ENCODE measurements around the gene EHD2. TPM values are rescaled to one million over a fixed set of nuclear protein-coding genes. Genes with fewer than 3 reads are reported as not detected.
A peak's percentile ranks its signal among the peaks of the same experiment; 100 is the strongest.
"Not testable (repeated sequence)": the region's sequence is repeated elsewhere in the genome, so short reads cannot be mapped to it uniquely, and the experiment has no call there.

Gene EHD2
- total RNA-seq, 4 donors from 2014 or later = 149 to 383 (median 159) TPM

DNA sequence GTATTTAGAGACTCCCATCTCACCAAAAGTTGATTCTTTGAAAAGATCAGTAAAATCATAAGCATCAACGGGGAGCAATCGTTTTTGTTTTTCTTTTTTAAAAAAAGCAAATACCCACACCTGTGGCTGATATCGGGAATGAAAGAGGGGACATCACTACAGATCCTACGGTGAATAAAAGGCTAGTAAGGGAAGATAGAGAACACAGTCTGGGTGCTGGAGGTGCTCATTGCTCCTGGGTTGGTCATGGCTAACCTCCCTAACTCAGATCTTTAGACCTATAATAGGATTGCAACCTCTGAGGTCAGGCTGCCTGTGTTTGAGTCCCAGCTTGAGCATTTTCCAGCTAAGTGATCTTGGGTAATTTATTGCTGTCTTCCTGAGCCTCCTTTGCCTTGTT is 1.1 kb downstream of the EHD2 start:
- H3K27ac ChIP-seq = peak overlapping the region; percentile 71 to 97 (median 96)
- H3K36me3 ChIP-seq = peaks cover 0 to 25% of the 10 kb centered on the region in 2 donors
- TF ChIP-seq EP300 (IDR thresholded peaks at IDR 0.05) (no peak), POLR2A (IDR thresholded peaks at IDR 0.05) (no peak), POLR2AphosphoS5 (IDR thresholded peaks at IDR 0.05) (no peak)
- TF ChIP-seq, protein P1, sequence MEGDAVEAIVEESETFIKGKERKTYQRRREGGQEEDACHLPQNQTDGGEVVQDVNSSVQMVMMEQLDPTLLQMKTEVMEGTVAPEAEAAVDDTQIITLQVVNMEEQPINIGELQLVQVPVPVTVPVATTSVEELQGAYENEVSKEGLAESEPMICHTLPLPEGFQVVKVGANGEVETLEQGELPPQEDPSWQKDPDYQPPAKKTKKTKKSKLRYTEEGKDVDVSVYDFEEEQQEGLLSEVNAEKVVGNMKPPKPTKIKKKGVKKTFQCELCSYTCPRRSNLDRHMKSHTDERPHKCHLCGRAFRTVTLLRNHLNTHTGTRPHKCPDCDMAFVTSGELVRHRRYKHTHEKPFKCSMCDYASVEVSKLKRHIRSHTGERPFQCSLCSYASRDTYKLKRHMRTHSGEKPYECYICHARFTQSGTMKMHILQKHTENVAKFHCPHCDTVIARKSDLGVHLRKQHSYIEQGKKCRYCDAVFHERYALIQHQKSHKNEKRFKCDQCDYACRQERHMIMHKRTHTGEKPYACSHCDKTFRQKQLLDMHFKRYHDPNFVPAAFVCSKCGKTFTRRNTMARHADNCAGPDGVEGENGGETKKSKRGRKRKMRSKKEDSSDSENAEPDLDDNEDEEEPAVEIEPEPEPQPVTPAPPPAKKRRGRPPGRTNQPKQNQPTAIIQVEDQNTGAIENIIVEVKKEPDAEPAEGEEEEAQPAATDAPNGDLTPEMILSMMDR (IDR thresholded peaks at IDR 0.05) = no peak
- ATAC-seq = no peak
- WGBS, 2 donors (ENCODE audit: low coverage in 1 of 2) = 62 to 76% methylated on average over 4 of the region's 4 CpGs
- peak overlapping the region; percentile 67 to 75 for H3K4me3 ChIP-seq
- H3K4me1 ChIP-seq = peaks cover 6 to 60% (median 39%) of the 10 kb centered on the region in 3 donors
- H3K9me3 ChIP-seq = peaks cover 0 to 3% (median 0%) of the 10 kb centered on the region in 3 donors
- H3K27me3 ChIP-seq = no peaks in the 10 kb centered on the region

- H3K4me1 ChIP-seq = peaks cover 6 to 65% (median 43%) of the 10 kb centered on the region in 3 donors
- H3K4me3 ChIP-seq = peak overlapping the region in 1 of 2 donors; percentile 75
- peak overlapping the region in 3 of 4 donors; percentile 94 to 97 (median 97) for H3K27ac ChIP-seq
- H3K36me3 ChIP-seq = peaks cover 0 to 25% of the 10 kb centered on the region in 2 donors
- ATAC-seq, H3K27me3 ChIP-seq, H3K9me3 ChIP-seq: not testable (repeated sequence)
Observed at GRCh38 chr19:47714855-47715254, 1.6 kb downstream of the EHD2 start.

DNA sequence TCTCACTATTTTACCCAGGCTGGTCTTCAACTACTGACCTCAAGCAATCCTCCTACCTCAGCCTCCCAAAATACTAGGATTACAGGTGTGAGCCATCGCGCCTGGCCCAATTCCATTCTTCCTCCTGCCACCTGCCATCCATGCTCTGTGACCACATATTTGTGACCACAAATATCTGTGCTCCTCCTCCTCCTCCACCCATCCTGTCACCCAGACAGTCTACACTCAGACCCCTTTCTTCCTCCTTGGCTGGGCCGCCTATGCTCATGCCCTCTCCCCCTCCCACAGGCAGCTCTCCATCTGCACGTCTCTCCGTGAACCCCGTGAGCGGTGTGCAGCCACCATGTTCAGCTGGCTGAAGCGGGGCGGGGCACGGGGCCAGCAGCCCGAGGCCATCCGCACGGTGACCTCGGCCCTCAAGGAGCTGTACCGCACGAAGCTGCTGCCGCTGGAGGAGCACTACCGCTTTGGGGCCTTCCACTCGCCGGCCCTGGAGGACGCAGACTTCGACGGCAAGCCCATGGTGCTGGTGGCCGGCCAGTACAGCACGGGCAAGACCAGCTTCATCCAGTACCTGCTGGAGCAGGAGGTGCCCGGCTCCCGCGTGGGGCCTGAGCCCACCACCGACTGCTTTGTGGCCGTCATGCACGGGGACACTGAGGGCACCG is 3.2 kb downstream of the EHD2 start:
- 80 to 90% methylated on average over 1 to 3 of the region's 32 CpGs for WGBS, 2 donors (ENCODE audit: low coverage in 1 of 2)
- peaks cover 0 to 25% of the 10 kb centered on the region in 2 donors for H3K36me3 ChIP-seq
- peaks cover 6 to 81% (median 55%) of the 10 kb centered on the region in 3 donors for H3K4me1 ChIP-seq
- peaks cover 0 to 3% (median 0%) of the 10 kb centered on the region in 3 donors for H3K9me3 ChIP-seq
- ATAC-seq = no peak
- peak overlapping the region in 3 of 4 donors; percentile 92 to 99 (median 97) for H3K27ac ChIP-seq
- no peaks in the 10 kb centered on the region for H3K27me3 ChIP-seq
- H3K4me3 ChIP-seq = peak overlapping the region in 1 of 2 donors; percentile 33
- TF ChIP-seq POLR2A (IDR thresholded peaks at IDR 0.05) (no peak), EP300 (IDR thresholded peaks at IDR 0.05) (no peak), POLR2AphosphoS5 (IDR thresholded peaks at IDR 0.05) (no peak)
- TF ChIP-seq, protein P1 (IDR thresholded peaks at IDR 0.05) = no peak

DNA sequence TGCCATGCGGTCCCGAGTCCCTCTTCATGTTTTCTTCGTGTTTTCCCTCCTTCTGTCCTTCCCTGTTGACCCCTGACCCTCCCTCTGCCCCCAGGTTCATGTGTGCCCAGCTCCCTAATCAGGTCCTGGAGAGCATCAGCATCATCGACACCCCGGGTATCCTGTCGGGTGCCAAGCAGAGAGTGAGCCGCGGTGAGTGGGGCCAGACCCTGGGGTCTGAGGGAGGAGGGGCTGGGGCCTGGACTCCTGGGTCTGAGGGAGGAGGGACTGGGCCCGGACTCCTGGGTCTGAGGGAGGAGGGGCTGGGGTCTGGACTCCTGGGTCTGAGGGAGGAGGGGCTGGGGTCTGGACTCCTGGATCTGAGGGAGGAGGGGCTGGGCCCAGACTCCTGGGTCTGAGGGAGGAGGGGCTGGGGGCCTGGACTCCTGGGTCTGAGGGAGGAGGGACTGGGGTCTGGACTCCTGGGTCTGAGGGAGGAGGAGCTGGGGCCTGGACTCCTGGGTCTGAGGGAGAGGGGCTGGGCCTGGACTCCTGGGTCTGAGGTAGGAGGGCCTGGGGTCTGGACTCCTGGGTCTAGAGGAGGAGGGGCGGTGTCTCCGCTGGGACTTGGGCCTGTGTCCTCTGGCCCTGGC is 5.3 kb downstream of the EHD2 start:
- 17 to 28% methylated on average over 1 to 3 of the region's 11 CpGs for WGBS, 2 donors (ENCODE audit: low coverage in 1 of 2)
- peak overlapping the region; percentile 68 to 99 (median 94) for H3K27ac ChIP-seq
- not testable (repeated sequence) for H3K27me3 ChIP-seq, ATAC-seq, H3K9me3 ChIP-seq
- H3K4me3 ChIP-seq = peak overlapping the region; percentile 0 to 47
- peaks cover 0 to 30% of the 10 kb centered on the region in 2 donors for H3K36me3 ChIP-seq
- H3K4me1 ChIP-seq = peaks cover 6 to 97% (median 70%) of the 10 kb centered on the region in 3 donors

GRCh38 chr19:47719047-47719859 is 6.0 kb downstream of the EHD2 start:
- peaks cover 0 to 32% of the 10 kb centered on the region in 2 donors for H3K36me3 ChIP-seq
- H3K27me3 ChIP-seq = no peaks in the 10 kb centered on the region
- peaks cover 6 to 100% (median 75%) of the 10 kb centered on the region in 3 donors for H3K4me1 ChIP-seq
- 0 to 8% methylated on average over 7 to 13 of the region's 26 CpGs for WGBS, 2 donors (ENCODE audit: low coverage in 1 of 2)
- H3K27ac ChIP-seq = peak overlapping the region; percentile 68 to 99 (median 94)
- ATAC-seq = peak; percentile 88
- TF ChIP-seq POLR2AphosphoS5 (IDR thresholded peaks at IDR 0.05) (peak; percentile 97), POLR2A (IDR thresholded peaks at IDR 0.05) (peak in 1 of 2 donors; percentile 29), EP300 (IDR thresholded peaks at IDR 0.05) (no peak)
- TF ChIP-seq, protein P1 (IDR thresholded peaks at IDR 0.05) = peak in 1 of 4 experiments; percentile 9
- H3K9me3 ChIP-seq = peaks cover 0 to 2% (median 0%) of the 10 kb centered on the region in 3 donors
- H3K4me3 ChIP-seq = peak overlapping the region; percentile 11 to 47

Measured in gastroesophageal sphincter (tissue), 4 donors.